GM18520 (cell line): ENCODE data around the gene TEKT4.
"Not testable (repeated sequence)": the region's sequence is repeated elsewhere in the genome, so short reads cannot be mapped to it uniquely, and the experiment has no call there.

Experiments used
- ATAC-seq: cut with Tn5 transposase; IDR thresholded peaks from one replicate; pipeline ENCODE4 v1.9.1; 2021; ENCODE audit not compliant: unreplicated experiment

Gene TEKT4

GRCh38 chr2:94871226-94872087 is at the start of gene TEKT4:
Gene TEKT4, plus strand, starts transcription at chr2:94871430. Its CDS starts 150 bp downstream, at chr2:94871580.
- no peak for ATAC-seq

- ATAC-seq, result not testable (repeated sequence)
Observed at GRCh38 chr2:94839224-94839623, 32.0 kb upstream of the TEKT4 start.

- not testable (repeated sequence) for ATAC-seq
Observed at GRCh38 chr2:94856856-94857255, 14.4 kb upstream of the TEKT4 start.

- not testable (repeated sequence) for ATAC-seq
Observed at GRCh38 chr2:94857367-94858162, 13.7 kb upstream of the TEKT4 start.

- not testable (repeated sequence) for ATAC-seq
Observed at GRCh38 chr2:94858163-94858888, 12.9 kb upstream of the TEKT4 start.

GRCh38 chr2:94861308-94862152 is 9.7 kb upstream of the TEKT4 start:
- no peak for ATAC-seq

- ATAC-seq, result not testable (repeated sequence)
Observed at GRCh38 chr2:94862903-94863302, 8.3 kb upstream of the TEKT4 start.

- no peak for ATAC-seq
Observed at GRCh38 chr2:94869131-94869530, 2.1 kb upstream of the TEKT4 start.

GRCh38 chr2:94869552-94870439 is 1.4 kb upstream of the TEKT4 start:
- ATAC-seq, result no peak

GRCh38 chr2:94870440-94871225 is 597 bp upstream of the TEKT4 start:
- no peak for ATAC-seq

GRCh38 chr2:94872088-94872618 is 923 bp downstream of the TEKT4 start:
- no peak for ATAC-seq

GRCh38 chr2:94872676-94873361 is 1.6 kb downstream of the TEKT4 start:
- ATAC-seq, result no peak

GRCh38 chr2:94873362-94874276 is 2.4 kb downstream of the TEKT4 start:
- ATAC-seq, result no peak

GRCh38 chr2:94874277-94874997 is 3.2 kb downstream of the TEKT4 start:
- ATAC-seq, result peak; percentile 52

GRCh38 chr2:94875064-94875819 is 4.0 kb downstream of the TEKT4 start:
- no peak for ATAC-seq
